ENCODE data around the gene KL.

GRCh38 chr13:33099860-33100259, 83.6 kb downstream of the KL start:
- TF ChIP-seq CTCF (IDR thresholded peaks at IDR 0.05), result no peak
- TF ChIP-seq POLR2A (IDR thresholded peaks at IDR 0.05), result no peak

Measured in adrenal gland (tissue), 5 donors.